GM12878 (cell line): ENCODE data around the gene KRIT1. TPM values are rescaled to one million over a fixed set of nuclear protein-coding genes. Genes with fewer than 3 reads are reported as not detected.

ENCODE experiments used
- ATAC-seq: fragments of 200-7000 bp; cut with Tn5 transposase; 3 replicates; pipeline ENCODE4 v1.9.1; 2020; ENCODE audit warnings: mild to moderate bottlenecking, moderate library complexity
- BruUV-seq: library from RNA; stranded (reverse); fragments of 400-500 nt; replicated peaks from 2 replicates; lab custom pipeline; 2021; lab: Mats Ljungman, UMichigan
- CTCF ChIA-PET: fragments of 300-600 bp; sonication (Branson Sonifier 250); formaldehyde crosslinking; extraction: SDS; loops from one replicate; lab custom pipeline; 2021; ENCODE audit warnings: inconsistent platforms; lab: Yijun Ruan, JAX
- POLR2A ChIA-PET: fragments of 350-600 bp; formaldehyde crosslinking; extraction: SDS; loops from one replicate; lab custom pipeline; 2021; ENCODE audit warnings: inconsistent platforms; lab: Charles Lee
- RAD21 ChIA-PET: fragments of 300-600 bp; sonication (Branson Sonifier 250); formaldehyde crosslinking; loops from one replicate; lab custom pipeline; 2023; ENCODE audit warnings: antibody characterized with exemption; ENCODE audit not compliant: unreplicated experiment; lab: Charles Lee
- SMC1A ChIA-PET: fragments of 300-600 bp; sonication (Branson Sonifier 250); formaldehyde crosslinking; loops from one replicate; lab custom pipeline; 2023; ENCODE audit not compliant: unreplicated experiment, uncharacterized antibody; lab: Charles Lee
- DNase-seq: peaks from one replicate; pipeline ENCODE4 v3.0.0-alpha.2; 2011; ENCODE audit warnings: low read depth, low spot score
- FAIRE-seq: peaks from 3 replicates; lab custom pipeline; 2011; peaks lifted over from hg19 to GRCh38; lab: Jason Lieb, UNC
- H2AFZ ChIP-seq: 2 replicates; pipeline ENCODE4 v1.6.0; 2011; ENCODE audit warnings: low read depth, low read length, control low read depth; ENCODE audit not compliant: control insufficient read depth
- H3K27ac ChIP-seq: 2 replicates; pipeline ENCODE4 v1.5.1; 2011; ENCODE audit warnings: control low read depth; ENCODE audit not compliant: control insufficient read depth, insufficient read depth
- H3K27me3 ChIP-seq, 2 experiments: replicated peaks in 1 of 2; 2 replicates each; pipeline versions ENCODE4 v1.6.0 to v1.6.1; 2011; ENCODE audit warnings: low read length in 1 of 2; ENCODE audit not compliant: control insufficient read depth in 2 of 2, insufficient read depth in 2 of 2
- H3K36me3 ChIP-seq, 2 experiments: 2 replicates each; pipeline ENCODE4 v1.5.1; 2011; ENCODE audit warnings: low read length in 1 of 2; ENCODE audit not compliant: control insufficient read depth in 2 of 2, insufficient read depth in 2 of 2
- H3K4me1 ChIP-seq: 2 replicates; pipeline ENCODE4 v1.6.1; 2011; ENCODE audit warnings: mild to moderate bottlenecking, low read length, moderate library complexity, mixed read lengths; ENCODE audit not compliant: control insufficient read depth, insufficient read depth
- H3K4me2 ChIP-seq: 2 replicates; pipeline ENCODE4 v1.6.0; 2011; ENCODE audit warnings: control low read depth; ENCODE audit not compliant: control insufficient read depth, insufficient read depth
- H3K4me3 ChIP-seq: fragments of 200-600 bp; sonication (generic); 2 replicates; pipeline ENCODE4 v1.5.1; 2016
- H3K79me2 ChIP-seq: 2 replicates; pipeline ENCODE4 v1.6.0; 2011; ENCODE audit warnings: low read length; ENCODE audit not compliant: control insufficient read depth, insufficient read depth
- H3K9ac ChIP-seq: 2 replicates; pipeline ENCODE4 v1.8.0; 2011; ENCODE audit warnings: low read length, control low read depth, mixed read lengths; ENCODE audit not compliant: control insufficient read depth, insufficient read depth
- H3K9me3 ChIP-seq: replicated peaks from 3 replicates; pipeline ENCODE4 v1.5.1; 2011; ENCODE audit warnings: mild to moderate bottlenecking, low read length; ENCODE audit not compliant: control insufficient read depth, insufficient read depth
- H4K20me1 ChIP-seq: 2 replicates; pipeline ENCODE4 v1.6.0; 2011; ENCODE audit not compliant: control insufficient read depth, insufficient read depth
- ELK1 ChIP-seq: IDR thresholded peaks from 2 replicates; pipeline ENCODE4 v1.6.1; 2012; ENCODE audit warnings: low read depth, low read length, improper control_type of control experiment
- ESRRA ChIP-seq: IDR thresholded peaks from 2 replicates; pipeline ENCODE4 v1.6.1; 2012; ENCODE audit warnings: mild to moderate bottlenecking, low read length, improper control_type of control experiment
- KDM1A ChIP-seq: fragments of 200-600 bp; sonication (generic); IDR thresholded peaks from 2 replicates; pipeline ENCODE4 v1.6.1; 2016; ENCODE audit warnings: borderline replicate concordance
- MYB ChIP-seq: fragments of 150-350 bp; IDR thresholded peaks from 2 replicates; pipeline ENCODE4 v1.6.1; 2014; ENCODE audit warnings: mild to moderate bottlenecking, low read depth, low read length, borderline replicate concordance
- POLR2A ChIP-seq: IDR thresholded peaks from 2 replicates; pipeline ENCODE4 v1.6.1; 2011; ENCODE audit warnings: low read depth, mild to moderate bottlenecking, low read length
- RFX5 ChIP-seq: IDR thresholded peaks from 2 replicates; pipeline ENCODE4 v1.6.1; 2011; ENCODE audit warnings: low read depth, low read length, improper control_type of control experiment
- RUNX3 ChIP-seq: IDR thresholded peaks from 2 replicates; pipeline ENCODE4 v1.6.1; 2012; ENCODE audit warnings: low read length, inconsistent platforms
- SPI1 ChIP-seq: IDR thresholded peaks from 2 replicates; pipeline ENCODE4 v1.6.1; 2011; ENCODE audit warnings: low read depth, mild to moderate bottlenecking, low read length, moderate library complexity, borderline replicate concordance; ENCODE audit not compliant: insufficient read depth
- SRF ChIP-seq, 2 experiments: IDR thresholded peaks; 2 replicates each; pipeline ENCODE4 v1.6.1; 2011; ENCODE audit warnings: low read depth in 2 of 2, low read length in 2 of 2, mild to moderate bottlenecking in 1 of 2, moderate library complexity in 1 of 2
- ZNF622 ChIP-seq: fragments of 450-650 bp; IDR thresholded peaks from 2 replicates; pipeline ENCODE4 v1.6.1; 2017; ENCODE audit warnings: mild to moderate bottlenecking, inconsistent platforms
- whole genome bisulfite sequencing: methylation state at CpG from one replicate; pipeline ENCODE4 v1.1.6; 2016; ENCODE audit warnings: low lambda C conversion rate; ENCODE audit not compliant: insufficient replicate concordance, insufficient coverage; ENCODE audit errors: missing lambda C conversion rate; 5-methylcytosine and 5-hydroxymethylcytosine counted together
- in situ Hi-C: fragments of 300-500 bp; cut with MboI; formaldehyde crosslinking; loops from 9 replicates; pipeline ENCODE4 v1.14.3; 2018; ENCODE audit warnings: mixed read lengths
- intact Hi-C: fragments of 100-400 bp; cut with micrococcal nuclease; formaldehyde crosslinking; loops from one replicate; pipeline ENCODE4 v1.14.2; 2022; ENCODE audit not compliant: unreplicated experiment
- polyA plus RNA-seq, 11 experiments: library from polyadenylated mRNA; depleted of rRNA in 4 of 11; unstranded in 6 of 11; stranded (reverse) in 5 of 11; fragments of >200 nt; fragmentation: Nextera tagmentation in 4 of 11; fragmentation: Illumina TruSeq in 1 of 11; extraction: Ambion mirVana in 4 of 11; extraction: Trizol in 1 of 11; gene quantifications; 1 replicate in 1 of 11; 2 replicates in 10 of 11; pipeline versions ENCODE4 v1.2.1 to v1.2.3, GENCODE V29; 2011 to 2016; ENCODE audit warnings: inconsistent platforms in 2 of 11, missing spikeins in 2 of 11, low read depth in 1 of 11
- total RNA-seq, 4 experiments: library from RNA; depleted of rRNA in 3 of 4; stranded (reverse); fragments of >200 nt in 3 of 4; fragmentation: Illumina TruSeq in 1 of 4; extraction: Trizol in 1 of 4; gene quantifications; 2 replicates each; pipeline versions ENCODE4 v1.2.1 to v1.2.3, GENCODE V29; 2013 to 2021
- TF ChIP-seq, protein P1 (sequence below): IDR thresholded peaks from 2 replicates; pipeline ENCODE4 v1.6.1; 2011; ENCODE audit warnings: low read depth, low read length, improper control_type of control experiment, borderline replicate concordance

KRIT1 gene
- total and polyA plus RNA-seq, 10 of the 15 experiments (the other 5 are each of a cell fraction or from before 2014, with no cell fraction given) = 12.0 to 60.1 (median 27.0) TPM

- no peak overlapping the region; the same call in 1 of the 2 replicates for H3K4me2 ChIP-seq
- ChIA-PET CTCF (interaction anchor here (0.9 to 1.3 kb wide), 4 partner anchors 9 to 30 kb away, joined by 3 to 5 read pairs (median 4); no protein-coding TSS in a partner anchor), POLR2A (no interaction called here), SMC1A (interaction anchor here (1.0 to 2.8 kb wide), 4 partner anchors 12 to 26 kb away, joined by 3 to 10 read pairs (median 4); no protein-coding TSS in a partner anchor)
- no peak overlapping the region for H3K27ac ChIP-seq
- H3K27me3 ChIP-seq = no peaks in the 10 kb centered on the region
- in situ Hi-C loops = no loop called here
- no peak for TF ChIP-seq POLR2A
- peak; percentile 62; the same call in 1 of the 2 replicates for TF ChIP-seq SPI1
- TF ChIP-seq, all 136 proteins: peak for 1
- RAD21 ChIA-PET = no interaction called here
- Histone ChIP-seq H3K9ac (no peak overlapping the region), H3K4me3 (no peak overlapping the region), H3K4me1 (no peaks in the 10 kb centered on the region), H4K20me1 (no peaks in the 10 kb centered on the region), H3K36me3 (peaks cover 0 to 5% of the 10 kb centered on the region in 2 experiments; a peak in 1 of 4 replicates), H3K9me3 (peaks cover 9% of the 10 kb centered on the region), H3K79me2 (peaks cover 40% of the 10 kb centered on the region), H2AFZ (no peak overlapping the region)
- FAIRE-seq = no peak
- intact Hi-C loops = no loop called here
- no peak; the same call in 1 of the 3 replicates for ATAC-seq
- BruUV-seq = no TSS peak
- 29% methylated on average over 2 of the region's 2 CpGs for WGBS
- no peak for DNase-seq
Observed at GRCh38 chr7:92259610-92260247, 14.0 kb upstream of the KRIT1 start.

DNA sequence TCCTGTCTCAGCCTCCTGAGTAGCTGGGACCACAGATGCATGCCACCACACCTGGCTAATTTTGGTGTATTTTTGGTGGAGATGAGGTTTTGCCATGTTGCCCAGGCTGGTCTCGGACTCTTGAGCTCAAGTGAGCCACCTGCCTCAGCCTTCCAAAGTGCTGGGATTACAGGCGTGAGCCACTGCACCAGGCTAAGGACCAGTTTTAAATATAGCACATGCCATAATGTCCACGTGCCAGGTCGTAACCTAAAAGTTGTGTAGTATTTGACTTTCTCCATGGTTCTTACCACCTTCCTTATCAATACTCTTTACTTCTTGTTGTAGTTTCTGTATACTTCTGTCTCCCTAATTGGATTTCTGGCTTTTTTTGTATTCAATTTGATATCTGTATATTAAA, 13.3 kb upstream of the KRIT1 start:
- H3K4me2 ChIP-seq = no peak overlapping the region
- H3K79me2 ChIP-seq = peaks cover 46% of the 10 kb centered on the region
- in situ Hi-C loops = no loop called here
- H2AFZ ChIP-seq = no peak overlapping the region
- H3K9ac ChIP-seq = no peak overlapping the region
- FAIRE-seq (no peak), ATAC-seq (no peak), DNase-seq (no peak)
- ChIA-PET POLR2A (interaction anchor here (0.6 kb wide), 1 partner anchor 19 kb away, joined by 3 read pairs; no protein-coding TSS in a partner anchor), CTCF (interaction anchor here (1.3 kb wide), 3 partner anchors 9 to 12 kb away, joined by 3 to 5 read pairs (median 4); no protein-coding TSS in a partner anchor), SMC1A (interaction anchor here (1.0 to 2.8 kb wide), 4 partner anchors 12 to 26 kb away, joined by 3 to 10 read pairs (median 4); no protein-coding TSS in a partner anchor), RAD21 (no interaction called here)
- peaks cover 0 to 5% of the 10 kb centered on the region in 2 experiments; a peak in 1 of 4 replicates for H3K36me3 ChIP-seq
- peaks cover 10% of the 10 kb centered on the region for H3K9me3 ChIP-seq
- H4K20me1 ChIP-seq = no peaks in the 10 kb centered on the region
- H3K27me3 ChIP-seq = no peaks in the 10 kb centered on the region
- no peak overlapping the region for H3K27ac ChIP-seq
- 100% methylated on average over 4 of the region's 4 CpGs for WGBS
- no TSS peak for BruUV-seq
- no peaks in the 10 kb centered on the region for H3K4me1 ChIP-seq
- intact Hi-C loops = no loop called here
- H3K4me3 ChIP-seq = no peak overlapping the region
- TF ChIP-seq, protein P1, sequence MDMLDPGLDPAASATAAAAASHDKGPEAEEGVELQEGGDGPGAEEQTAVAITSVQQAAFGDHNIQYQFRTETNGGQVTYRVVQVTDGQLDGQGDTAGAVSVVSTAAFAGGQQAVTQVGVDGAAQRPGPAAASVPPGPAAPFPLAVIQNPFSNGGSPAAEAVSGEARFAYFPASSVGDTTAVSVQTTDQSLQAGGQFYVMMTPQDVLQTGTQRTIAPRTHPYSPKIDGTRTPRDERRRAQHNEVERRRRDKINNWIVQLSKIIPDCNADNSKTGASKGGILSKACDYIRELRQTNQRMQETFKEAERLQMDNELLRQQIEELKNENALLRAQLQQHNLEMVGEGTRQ = no peak
- TF ChIP-seq ZNF622 (no peak), KDM1A (no peak), MYB (no peak), ELK1 (no peak), ESRRA (no peak), RUNX3 (no peak), SRF (IDR thresholded peaks at IDR 0.05; ENCODE audit: low read depth in 2 of 2, low read length in 2 of 2) (no peak), RFX5 (no peak)
